ENCODE data around the gene SPHKAP. TPM values are rescaled to one million over a fixed set of nuclear protein-coding genes. Genes with fewer than 3 reads are reported as not detected.

Gene SPHKAP
- polyA plus RNA-seq, 1 of the 3 experiments (the other 2 are of a cell fraction): not detected

DNA sequence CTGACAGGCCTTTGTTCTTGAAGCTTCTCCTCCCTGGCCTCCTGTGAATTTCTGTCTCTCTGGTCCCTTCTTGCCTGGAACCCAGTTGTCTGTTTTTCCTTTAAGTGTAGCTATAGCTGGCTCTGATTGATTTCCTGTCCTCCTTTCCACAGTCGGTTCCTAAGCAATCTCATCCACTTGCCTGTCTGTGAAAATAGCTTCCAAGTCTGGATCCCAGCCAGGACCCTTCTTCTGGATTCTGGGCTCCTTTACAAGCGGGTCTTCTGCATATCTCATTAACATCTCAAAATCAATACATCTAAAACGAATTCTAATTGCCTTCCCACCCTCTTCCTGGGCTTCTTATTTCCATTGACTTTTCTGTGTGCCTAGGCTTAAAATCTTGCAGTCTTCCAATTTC lies 185.1 kb downstream of the SPHKAP start (continued):
- no peak for TF ChIP-seq RAD21 (IDR thresholded peaks at IDR 0.05; ENCODE audit: low read length)

DNA sequence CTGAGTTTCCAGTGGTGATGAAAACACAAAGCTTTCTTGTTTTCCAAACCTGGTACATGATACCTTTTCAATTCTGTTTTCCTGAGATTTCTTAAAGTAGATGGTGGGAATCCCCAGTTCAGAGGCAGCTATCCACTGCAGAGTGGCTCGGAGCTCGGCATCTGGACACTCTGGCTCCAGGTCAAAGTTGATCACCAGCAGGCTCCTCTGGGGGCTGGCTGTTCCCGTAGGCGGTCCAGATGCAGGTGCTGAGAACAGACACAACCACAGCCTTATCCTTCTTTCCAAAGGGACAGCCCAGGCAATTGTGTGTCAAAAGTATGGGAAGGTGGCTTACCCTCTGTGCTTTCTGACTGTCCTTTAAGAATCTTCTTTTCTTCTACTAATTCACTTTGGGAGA lies 190.6 kb downstream of the SPHKAP start:
- no peak overlapping the region for H3K4me2 ChIP-seq
- H2AFZ ChIP-seq (ENCODE audit: low read depth): no peak overlapping the region
- TF ChIP-seq SIN3A (IDR thresholded peaks at IDR 0.05; ENCODE audit: borderline replicate concordance, low read depth, low read length): no peak
- no peaks in the 10 kb centered on the region for H3K9me2 ChIP-seq
- POLR2A ChIA-PET: no interaction called here
- H3K79me2 ChIP-seq (ENCODE audit: insufficient read depth): no peaks in the 10 kb centered on the region
- CTCF ChIA-PET: no interaction called here
- H4K20me1 ChIP-seq (ENCODE audit: insufficient read depth): no peaks in the 10 kb centered on the region
- WGBS (ENCODE audit: low lambda C conversion rate): 6% methylated on average over 4 of the region's 4 CpGs
- H3K4me3 ChIP-seq (ENCODE audit: low read depth in 2 of 2, low read length in 1 of 2): no peak overlapping the region
- no peaks in the 10 kb centered on the region for H3K9me3 ChIP-seq
- H3K9ac ChIP-seq: no peak overlapping the region
- no peaks in the 10 kb centered on the region for H3K27me3 ChIP-seq (ENCODE audit: insufficient read depth)
- no peak overlapping the region for H3K27ac ChIP-seq (ENCODE audit: low read depth in 2 of 2, low read length in 1 of 2)
- no peak for DNase-seq
- H3K4me1 ChIP-seq (ENCODE audit: control insufficient read depth in 1 of 2, insufficient read depth in 2 of 2, low read depth in 1 of 2, low read length in 1 of 2): no peaks in the 10 kb centered on the region
- H3K36me3 ChIP-seq (replicated peaks in 1 of 2; ENCODE audit: control insufficient read depth in 1 of 2, insufficient read depth in 2 of 2, low read length in 1 of 2): no peaks in the 10 kb centered on the region
- H3F3A ChIP-seq (replicated peaks; ENCODE audit: insufficient read depth): no peaks in the 10 kb centered on the region

DNA sequence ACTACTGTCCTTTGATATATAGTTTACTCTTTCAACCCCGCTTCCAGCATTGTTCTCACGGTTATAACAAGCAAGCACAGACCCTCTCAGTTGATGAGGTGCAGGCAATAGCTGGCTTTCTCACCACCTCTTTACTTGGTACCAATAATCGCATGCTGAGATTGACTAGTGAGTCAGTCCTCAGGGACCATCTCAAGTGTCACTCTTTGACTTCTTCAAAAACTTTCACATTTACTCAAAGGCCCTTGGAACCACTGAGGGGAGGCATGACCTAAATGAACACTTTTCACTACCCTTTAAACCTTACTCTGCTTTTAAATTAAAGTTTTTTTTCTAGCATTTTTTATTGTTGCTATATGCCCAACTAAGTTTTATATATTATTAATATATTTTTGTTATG lies 208.2 kb downstream of the SPHKAP start:
- H4K20me1 ChIP-seq (ENCODE audit: insufficient read depth): no peaks in the 10 kb centered on the region
- no peak overlapping the region for H3K27ac ChIP-seq (ENCODE audit: low read depth in 2 of 2, low read length in 1 of 2)
- ChIA-PET POLR2A (no interaction called here), CTCF (no interaction called here)
- H3K9me2 ChIP-seq: no peaks in the 10 kb centered on the region
- H3K9ac ChIP-seq: no peak overlapping the region
- no peaks in the 10 kb centered on the region for H3K9me3 ChIP-seq
- WGBS (ENCODE audit: low lambda C conversion rate): 31% methylated on average over 3 of the region's 3 CpGs
- H3K4me2 ChIP-seq: no peak overlapping the region
- no peak for TF ChIP-seq RXRA (IDR thresholded peaks at IDR 0.05; ENCODE audit: borderline replicate concordance, low read depth)
- TF ChIP-seq, protein P1, sequence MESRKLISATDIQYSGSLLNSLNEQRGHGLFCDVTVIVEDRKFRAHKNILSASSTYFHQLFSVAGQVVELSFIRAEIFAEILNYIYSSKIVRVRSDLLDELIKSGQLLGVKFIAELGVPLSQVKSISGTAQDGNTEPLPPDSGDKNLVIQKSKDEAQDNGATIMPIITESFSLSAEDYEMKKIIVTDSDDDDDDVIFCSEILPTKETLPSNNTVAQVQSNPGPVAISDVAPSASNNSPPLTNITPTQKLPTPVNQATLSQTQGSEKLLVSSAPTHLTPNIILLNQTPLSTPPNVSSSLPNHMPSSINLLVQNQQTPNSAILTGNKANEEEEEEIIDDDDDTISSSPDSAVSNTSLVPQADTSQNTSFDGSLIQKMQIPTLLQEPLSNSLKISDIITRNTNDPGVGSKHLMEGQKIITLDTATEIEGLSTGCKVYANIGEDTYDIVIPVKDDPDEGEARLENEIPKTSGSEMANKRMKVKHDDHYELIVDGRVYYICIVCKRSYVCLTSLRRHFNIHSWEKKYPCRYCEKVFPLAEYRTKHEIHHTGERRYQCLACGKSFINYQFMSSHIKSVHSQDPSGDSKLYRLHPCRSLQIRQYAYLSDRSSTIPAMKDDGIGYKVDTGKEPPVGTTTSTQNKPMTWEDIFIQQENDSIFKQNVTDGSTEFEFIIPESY (IDR thresholded peaks at IDR 0.05; ENCODE audit: borderline replicate concordance, low read depth): no peak
- TF ChIP-seq, protein P2, sequence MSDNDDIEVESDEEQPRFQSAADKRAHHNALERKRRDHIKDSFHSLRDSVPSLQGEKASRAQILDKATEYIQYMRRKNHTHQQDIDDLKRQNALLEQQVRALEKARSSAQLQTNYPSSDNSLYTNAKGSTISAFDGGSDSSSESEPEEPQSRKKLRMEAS (IDR thresholded peaks at IDR 0.05; ENCODE audit: low read depth): no peak
- TF ChIP-seq ELF1 (IDR thresholded peaks at IDR 0.05): no peak
- TF ChIP-seq, protein P3, sequence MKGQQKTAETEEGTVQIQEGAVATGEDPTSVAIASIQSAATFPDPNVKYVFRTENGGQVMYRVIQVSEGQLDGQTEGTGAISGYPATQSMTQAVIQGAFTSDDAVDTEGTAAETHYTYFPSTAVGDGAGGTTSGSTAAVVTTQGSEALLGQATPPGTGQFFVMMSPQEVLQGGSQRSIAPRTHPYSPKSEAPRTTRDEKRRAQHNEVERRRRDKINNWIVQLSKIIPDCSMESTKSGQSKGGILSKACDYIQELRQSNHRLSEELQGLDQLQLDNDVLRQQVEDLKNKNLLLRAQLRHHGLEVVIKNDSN (IDR thresholded peaks at IDR 0.05; ENCODE audit: borderline replicate concordance, low read depth): no peak
- no peaks in the 10 kb centered on the region for H3F3A ChIP-seq (replicated peaks; ENCODE audit: insufficient read depth)
- H2AFZ ChIP-seq (ENCODE audit: low read depth): no peak overlapping the region
- no peaks in the 10 kb centered on the region for H3K4me1 ChIP-seq (ENCODE audit: control insufficient read depth in 1 of 2, insufficient read depth in 2 of 2, low read depth in 1 of 2, low read length in 1 of 2)
- no peak overlapping the region for H3K4me3 ChIP-seq (ENCODE audit: low read depth in 2 of 2, low read length in 1 of 2)
- no peaks in the 10 kb centered on the region for H3K79me2 ChIP-seq (ENCODE audit: insufficient read depth)
- H3K36me3 ChIP-seq (replicated peaks in 1 of 2; ENCODE audit: control insufficient read depth in 1 of 2, insufficient read depth in 2 of 2, low read length in 1 of 2): no peaks in the 10 kb centered on the region
- no peaks in the 10 kb centered on the region; the same call in 1 of the 2 replicates for H3K27me3 ChIP-seq (ENCODE audit: insufficient read depth)
- DNase-seq: no peak
